H1 (cell line): ENCODE results near the gene SEPTIN7. TPM values are rescaled to one million over a fixed set of nuclear protein-coding genes. Genes with fewer than 3 reads are reported as not detected.

Source experiments
- CHD7 ChIP-seq: fragments of 300-600 bp; sonication (generic); IDR thresholded peaks from 2 replicates; pipeline ENCODE4 v1.7.1; 2012; ENCODE audit warnings: low read length, moderate library complexity, mild to moderate bottlenecking, inconsistent platforms; ENCODE audit not compliant: insufficient replicate concordance
- CTCF ChIP-seq, 3 experiments: IDR thresholded peaks; 1 replicate in 2 of 3; 2 replicates in 1 of 3; pipeline versions ENCODE4 v1.5.1 to v1.6.1; 2011; ENCODE audit warnings: low read length in 3 of 3, mild to moderate bottlenecking in 3 of 3, inconsistent platforms in 2 of 3, low read depth in 1 of 3, moderate library complexity in 1 of 3; ENCODE audit not compliant: insufficient read depth in 1 of 3; ENCODE audit errors: control extremely low read depth in 1 of 3
- GTF2F1 ChIP-seq: IDR thresholded peaks from 2 replicates; pipeline ENCODE4 v1.6.1; 2012; ENCODE audit warnings: low read depth, low read length, improper control_type of control experiment, borderline replicate concordance
- JUN ChIP-seq: IDR thresholded peaks from 2 replicates; pipeline ENCODE4 v1.6.1; 2011; ENCODE audit warnings: low read depth, mild to moderate bottlenecking, improper control_type of control experiment, low read length
- NRF1 ChIP-seq: IDR thresholded peaks from 2 replicates; pipeline ENCODE4 v1.6.1; 2011; ENCODE audit warnings: mild to moderate bottlenecking, low read depth, low read length, improper control_type of control experiment
- POLR2AphosphoS5 ChIP-seq: IDR thresholded peaks from 2 replicates; pipeline ENCODE4 v1.6.1; 2011; ENCODE audit warnings: low read depth, low read length
- SP1 ChIP-seq: IDR thresholded peaks from 2 replicates; pipeline ENCODE4 v1.6.1; 2011; ENCODE audit warnings: low read depth, low read length
- TAF1 ChIP-seq: IDR thresholded peaks from 2 replicates; pipeline ENCODE4 v1.6.1; 2011; ENCODE audit warnings: mild to moderate bottlenecking, low read depth, low read length
- polyA plus RNA-seq, 7 experiments: library from polyadenylated mRNA; depleted of rRNA in 3 of 7; stranded (reverse) in 5 of 7; unstranded in 2 of 7; fragments of >200 nt in 5 of 7; fragments of 200-250 nt in 2 of 7; gene quantifications; 1 replicate in 5 of 7; 2 replicates in 1 of 7; 4 replicates in 1 of 7; pipeline versions ENCODE4 v1.2.1 to v1.2.3, GENCODE V29; 2011 to 2013; ENCODE audit warnings: missing spikeins in 2 of 7, mixed read lengths in 2 of 7
- total RNA-seq: library from RNA; stranded (reverse); fragmentation: NEBNext Ultra II Directional; extraction: Animal tissue kit (Norgen Biotek cat#: 25700); gene quantifications from 2 replicates; pipeline ENCODE4 v1.2.1, GENCODE V29; 2021

Gene SEPTIN7
- total and polyA plus RNA-seq, 2 of the 8 experiments (the other 6 are each of a cell fraction or from before 2014, with no cell fraction given): 85.3 to 183 TPM

GRCh38 chr7:35846816-35847412 is 46.1 kb downstream of the SEPTIN7 start (continued):
- TF ChIP-seq CHD7 (no peak), TAF1 (no peak), GTF2F1 (no peak), POLR2AphosphoS5 (no peak), SP1 (no peak), CTCF (IDR thresholded peaks at IDR 0.05; ENCODE audit: control extremely low read depth in 1 of 3, insufficient read depth in 1 of 3, low read depth in 1 of 3, low read length in 3 of 3) (no peak), NRF1 (no peak), JUN (no peak)
